ENCODE measurements around the gene UMODL1.

DNA sequence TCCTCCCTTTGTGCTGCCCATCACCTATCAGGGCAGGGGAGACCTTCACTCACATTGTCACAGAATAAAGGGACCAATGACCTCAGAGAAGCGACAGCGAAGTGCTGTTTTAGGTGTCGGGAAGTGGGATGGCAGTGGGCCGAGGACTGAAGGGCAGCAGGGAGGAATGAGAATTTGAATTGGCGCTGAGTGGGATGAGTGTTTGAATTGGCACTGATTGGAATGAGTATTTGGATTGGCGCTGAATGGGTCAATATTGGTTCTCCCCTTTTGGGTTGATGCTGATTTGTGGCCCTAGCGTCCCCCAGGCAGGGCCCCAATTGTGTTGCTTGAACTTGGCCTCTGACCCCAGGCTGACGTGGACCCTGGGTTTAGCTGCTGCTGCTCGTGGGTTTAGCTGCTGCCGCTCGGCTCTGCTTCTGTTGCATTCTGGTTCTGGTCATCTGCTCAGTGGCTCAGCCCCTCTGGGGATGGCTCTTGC, 12.4 kb upstream of the UMODL1 start:
- TF ChIP-seq, protein P1, sequence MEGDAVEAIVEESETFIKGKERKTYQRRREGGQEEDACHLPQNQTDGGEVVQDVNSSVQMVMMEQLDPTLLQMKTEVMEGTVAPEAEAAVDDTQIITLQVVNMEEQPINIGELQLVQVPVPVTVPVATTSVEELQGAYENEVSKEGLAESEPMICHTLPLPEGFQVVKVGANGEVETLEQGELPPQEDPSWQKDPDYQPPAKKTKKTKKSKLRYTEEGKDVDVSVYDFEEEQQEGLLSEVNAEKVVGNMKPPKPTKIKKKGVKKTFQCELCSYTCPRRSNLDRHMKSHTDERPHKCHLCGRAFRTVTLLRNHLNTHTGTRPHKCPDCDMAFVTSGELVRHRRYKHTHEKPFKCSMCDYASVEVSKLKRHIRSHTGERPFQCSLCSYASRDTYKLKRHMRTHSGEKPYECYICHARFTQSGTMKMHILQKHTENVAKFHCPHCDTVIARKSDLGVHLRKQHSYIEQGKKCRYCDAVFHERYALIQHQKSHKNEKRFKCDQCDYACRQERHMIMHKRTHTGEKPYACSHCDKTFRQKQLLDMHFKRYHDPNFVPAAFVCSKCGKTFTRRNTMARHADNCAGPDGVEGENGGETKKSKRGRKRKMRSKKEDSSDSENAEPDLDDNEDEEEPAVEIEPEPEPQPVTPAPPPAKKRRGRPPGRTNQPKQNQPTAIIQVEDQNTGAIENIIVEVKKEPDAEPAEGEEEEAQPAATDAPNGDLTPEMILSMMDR (IDR thresholded peaks at IDR 0.05; ENCODE audit: low read depth, low read length), result no peak
- TF ChIP-seq POLR2A (IDR thresholded peaks at IDR 0.05; ENCODE audit: extremely low read depth, insufficient read length), result no peak

All from NB4 (cell line).